Thymus (tissue), 11 donors: ENCODE data around the gene ITSN2. TPM values are rescaled to one million over a fixed set of nuclear protein-coding genes. Genes with fewer than 3 reads are reported as not detected.

ENCODE experiments used
- DNase-seq, 9 donors: peaks; one replicate each; pipeline ENCODE4 v3.0.0-alpha.2; 2013; ENCODE audit warnings: low spot score in 9 of 9, low read depth in 6 of 9, missing footprints in 1 of 9
- H3K27ac ChIP-seq, 2 donors: one replicate each; pipeline ENCODE4 v1.5.1; 2013; ENCODE audit warnings: control low read depth in 1 of 2, low read depth in 1 of 2, low read length in 1 of 2, mild to moderate bottlenecking in 1 of 2, moderate library complexity in 1 of 2
- H3K27me3 ChIP-seq, 2 donors: one replicate each; pipeline ENCODE4 v1.5.1; 2013; ENCODE audit warnings: low read length in 1 of 2; ENCODE audit not compliant: control insufficient read depth in 2 of 2, insufficient read depth in 1 of 2
- H3K36me3 ChIP-seq, 2 donors: one replicate each; pipeline ENCODE4 v1.5.1; 2013; ENCODE audit warnings: low read length in 1 of 2, mild to moderate bottlenecking in 1 of 2, moderate library complexity in 1 of 2; ENCODE audit not compliant: control insufficient read depth in 2 of 2, insufficient read depth in 2 of 2
- H3K4me1 ChIP-seq, 2 donors: one replicate each; pipeline ENCODE4 v1.5.1; 2013; ENCODE audit warnings: low read length in 2 of 2; ENCODE audit not compliant: control insufficient read depth in 2 of 2, insufficient read depth in 2 of 2
- H3K4me3 ChIP-seq, 2 donors: one replicate each; pipeline ENCODE4 v1.5.1; 2013; ENCODE audit warnings: low read length in 2 of 2, control low read depth in 1 of 2, mild to moderate bottlenecking in 1 of 2
- H3K9me3 ChIP-seq, 2 donors: one replicate each; pipeline ENCODE4 v1.5.1; 2013; ENCODE audit warnings: low read length in 1 of 2, mild to moderate bottlenecking in 1 of 2; ENCODE audit not compliant: control insufficient read depth in 2 of 2, insufficient read depth in 1 of 2
- WGBS: extraction: QIAGEN DNeasy Blood & Tissue Kit; methylation state at CpG from one replicate; pipeline ENCODE4 v1.1.7; 2013; 5-methylcytosine and 5-hydroxymethylcytosine counted together
- polyA plus RNA-seq: library from polyadenylated mRNA; stranded (reverse); fragments of 200-250 nt; gene quantifications from one replicate; pipeline ENCODE4 v1.2.3, GENCODE V29; 2013
- total RNA-seq: library from RNA; stranded (reverse); fragments of 120-200 nt; gene quantifications from one replicate; pipeline ENCODE4 v1.2.4, GENCODE V29; 2013
- donor health status: healthy.

The ITSN2 gene
- total and polyA plus RNA-seq, 2 donors = 30.5 to 74.6 TPM

DNA sequence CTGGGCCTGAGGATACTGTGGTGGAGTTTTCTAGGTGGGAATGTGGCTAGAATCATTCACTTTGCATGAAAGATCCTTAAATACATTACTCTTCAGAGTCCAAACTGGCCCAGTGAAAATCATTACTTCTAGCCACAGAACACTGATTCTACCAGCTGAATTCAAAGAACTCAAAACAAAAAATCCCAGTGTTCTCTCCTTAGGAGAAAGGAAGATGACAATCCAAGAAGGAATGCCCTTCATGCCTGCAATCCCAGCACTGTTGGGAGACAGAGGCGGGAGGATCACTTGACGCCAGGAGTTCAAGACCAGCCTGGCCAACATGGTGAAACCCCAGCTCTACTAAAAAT lies 150.3 kb downstream of the ITSN2 start:
- no peak overlapping the region for H3K27ac ChIP-seq
- WGBS = 98% methylated on average over 2 of the region's 2 CpGs
- H3K4me3 ChIP-seq = no peak overlapping the region

DNA sequence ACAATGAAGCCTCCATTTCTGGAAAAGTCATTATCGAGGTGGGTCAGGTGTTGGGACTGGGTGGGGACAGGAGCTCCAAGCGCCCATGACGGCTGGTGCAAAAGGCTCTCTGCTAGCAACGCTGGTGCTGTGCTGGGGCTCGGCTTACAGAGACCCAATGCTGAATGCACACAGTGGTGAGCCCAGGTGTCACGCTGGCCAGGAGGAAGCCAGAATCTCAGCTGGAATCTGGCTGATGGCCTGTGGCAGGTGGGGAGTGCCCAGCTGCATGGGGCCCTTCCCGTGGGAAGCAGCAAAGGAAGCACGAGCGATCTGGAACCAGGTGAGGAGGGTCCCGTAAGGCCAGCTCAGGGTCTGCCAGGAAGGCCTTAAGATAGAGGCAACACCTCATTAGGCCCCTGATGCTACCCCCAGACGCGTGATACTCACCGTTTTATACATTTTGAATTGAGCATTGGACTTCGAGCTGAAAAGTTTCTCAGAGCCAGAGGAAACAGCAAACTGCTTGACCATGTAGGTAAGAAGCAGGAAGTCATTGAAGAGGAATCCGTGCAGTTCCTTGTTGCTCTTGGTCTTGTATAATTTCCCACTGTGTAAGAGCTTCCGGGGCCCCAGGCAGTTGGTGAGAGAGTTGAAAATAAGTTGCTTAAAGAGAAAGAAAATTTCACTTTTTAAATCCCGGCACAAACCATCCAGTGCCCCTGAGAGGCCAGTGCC lies 150.8 kb downstream of the ITSN2 start:
- H3K4me1 ChIP-seq = no peaks in the 10 kb centered on the region
- no peak overlapping the region for H3K27ac ChIP-seq
- peaks cover 52 to 60% of the 10 kb centered on the region in 2 donors for H3K36me3 ChIP-seq
- no peak for DNase-seq
- 94% methylated on average over 17 of the region's 17 CpGs for WGBS
- no peaks in the 10 kb centered on the region for H3K9me3 ChIP-seq
- H3K27me3 ChIP-seq = no peaks in the 10 kb centered on the region
- no peak overlapping the region for H3K4me3 ChIP-seq

More for the DNA sequence above, 150.3 kb downstream of the ITSN2 start:
- DNase-seq = no peak
- Histone ChIP-seq H3K4me1 (no peaks in the 10 kb centered on the region), H3K36me3 (peaks cover 49 to 55% of the 10 kb centered on the region in 2 donors), H3K9me3 (no peaks in the 10 kb centered on the region), H3K27me3 (no peaks in the 10 kb centered on the region)

DNA sequence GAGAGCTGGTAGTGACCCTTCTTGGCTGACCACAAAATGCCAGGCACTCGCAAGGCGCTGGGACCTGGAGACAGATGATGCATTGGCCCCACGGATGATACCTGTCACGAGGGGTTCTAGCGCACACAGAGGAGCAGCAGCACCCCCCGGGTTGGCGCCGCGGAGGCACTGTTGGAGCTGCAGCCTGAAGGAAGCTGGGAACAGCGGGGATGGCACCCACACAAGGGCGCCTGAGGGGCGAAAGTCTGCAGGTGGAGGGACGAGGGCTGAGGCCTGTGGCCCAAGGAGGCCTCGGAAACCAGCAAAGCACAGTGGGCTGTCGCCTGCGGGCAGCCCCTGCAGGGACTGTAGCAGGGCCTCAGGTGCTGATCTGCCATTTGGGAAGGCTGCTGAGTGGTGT lies 151.8 kb downstream of the ITSN2 start:
- Histone ChIP-seq H3K27ac (no peak overlapping the region), H3K4me3 (no peak overlapping the region), H3K9me3 (peaks cover 0 to 1% of the 10 kb centered on the region in 2 donors), H3K4me1 (no peaks in the 10 kb centered on the region), H3K36me3 (peaks cover 61 to 71% of the 10 kb centered on the region in 2 donors), H3K27me3 (no peaks in the 10 kb centered on the region)
- WGBS = 98% methylated on average over 16 of the region's 16 CpGs
- no peak for DNase-seq

DNA sequence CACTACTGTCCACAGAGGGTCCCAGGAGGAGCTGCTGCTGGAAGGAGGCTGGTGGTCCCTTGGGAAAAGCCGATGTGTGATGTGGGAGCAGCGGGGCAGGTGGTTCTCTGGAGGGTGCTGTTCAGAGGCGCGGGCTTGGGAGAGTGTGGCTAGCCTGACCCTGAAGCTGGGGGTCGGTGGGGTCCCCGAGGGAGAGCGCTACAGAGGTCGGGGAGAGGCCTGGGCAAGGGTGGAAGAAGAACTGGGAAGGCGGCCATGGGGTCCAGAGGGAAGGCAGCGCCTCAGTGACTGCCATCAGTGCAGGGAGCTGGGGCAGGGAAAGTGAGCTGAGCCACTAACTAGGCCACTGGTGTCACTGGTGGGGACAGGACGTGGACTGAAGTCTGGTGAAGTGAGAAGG lies 153.0 kb downstream of the ITSN2 start:
- Histone ChIP-seq H3K36me3 (peaks cover 65 to 77% of the 10 kb centered on the region in 2 donors), H3K9me3 (peaks cover 0 to 1% of the 10 kb centered on the region in 2 donors), H3K4me1 (no peaks in the 10 kb centered on the region), H3K27me3 (no peaks in the 10 kb centered on the region), H3K27ac (no peak overlapping the region), H3K4me3 (no peak overlapping the region)
- WGBS = 89% methylated on average over 11 of the region's 11 CpGs
- DNase-seq = no peak

DNA sequence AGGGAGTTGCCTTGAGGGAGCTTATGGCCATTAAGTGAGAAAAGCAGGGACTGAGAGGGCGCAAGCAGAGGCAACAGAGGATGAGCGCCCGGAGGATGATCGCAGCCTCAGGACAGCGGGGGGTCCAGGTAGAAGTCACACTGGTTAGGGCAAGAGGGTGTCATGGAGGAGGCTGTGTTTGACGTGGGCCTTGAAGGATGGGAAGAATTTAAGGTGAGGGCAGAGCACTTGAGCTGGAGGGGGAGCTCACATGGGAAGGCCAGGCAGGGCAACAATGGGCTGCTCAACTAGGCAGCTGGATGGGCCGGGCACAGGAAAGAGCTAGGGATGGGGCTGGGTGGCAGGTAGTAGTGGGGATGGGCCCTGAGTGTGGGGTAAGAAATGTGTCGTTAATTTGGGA lies 153.6 kb downstream of the ITSN2 start:
- H3K27ac ChIP-seq = no peak overlapping the region
- H3K4me1 ChIP-seq = no peaks in the 10 kb centered on the region
- H3K36me3 ChIP-seq = peaks cover 60 to 73% of the 10 kb centered on the region in 2 donors
- H3K4me3 ChIP-seq = no peak overlapping the region
- DNase-seq = no peak
- 86% methylated on average over 8 of the region's 8 CpGs for WGBS
- no peaks in the 10 kb centered on the region for H3K27me3 ChIP-seq
- peaks cover 0 to 1% of the 10 kb centered on the region in 2 donors for H3K9me3 ChIP-seq

DNA sequence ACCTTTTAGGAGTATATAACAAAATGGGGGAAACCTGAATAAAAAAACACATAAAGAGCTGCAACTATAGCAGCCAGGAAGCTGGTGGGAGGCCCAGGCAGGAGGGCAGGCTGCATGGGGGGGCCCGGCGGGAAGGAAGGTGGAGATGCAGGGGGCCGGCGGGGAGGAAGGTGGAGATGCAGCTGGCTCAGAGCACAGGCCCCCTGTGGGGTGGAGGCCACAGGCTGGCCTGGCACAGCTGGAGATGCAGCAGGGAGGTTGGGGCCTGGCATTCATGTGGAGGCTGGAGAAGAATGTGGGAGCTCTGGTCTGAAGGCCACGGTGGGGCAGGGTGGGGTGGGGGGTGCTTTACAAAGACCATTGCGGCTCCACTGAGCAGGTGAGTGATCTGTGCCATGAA lies 154.1 kb downstream of the ITSN2 start:
- Histone ChIP-seq H3K36me3 (peaks cover 56 to 71% of the 10 kb centered on the region in 2 donors), H3K4me3 (no peak overlapping the region), H3K4me1 (no peaks in the 10 kb centered on the region), H3K27ac (no peak overlapping the region), H3K9me3 (peaks cover 0 to 1% of the 10 kb centered on the region in 2 donors), H3K27me3 (no peaks in the 10 kb centered on the region)
- no peak for DNase-seq
- WGBS = 96% methylated on average over 6 of the region's 6 CpGs

DNA sequence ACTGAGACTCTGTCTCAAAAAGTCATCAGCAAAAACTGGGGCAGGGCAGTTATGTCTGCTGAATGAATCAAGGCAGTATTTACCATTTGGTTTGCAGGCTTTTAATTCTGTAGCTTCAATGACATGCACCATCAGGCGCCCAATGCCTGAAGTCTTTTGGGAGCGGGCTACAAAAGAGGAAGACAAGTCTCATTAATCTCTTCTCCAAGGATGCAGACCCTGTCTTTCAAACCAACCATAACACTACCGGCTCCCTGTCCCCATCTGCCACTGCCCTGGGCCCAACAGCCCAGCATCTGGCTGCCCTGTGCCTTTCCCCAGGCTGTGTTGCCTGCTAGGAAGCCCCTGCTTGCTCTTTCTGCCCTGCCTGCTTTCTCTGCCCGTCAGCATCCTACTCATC lies 155.2 kb downstream of the ITSN2 start:
- H3K27ac ChIP-seq = no peak overlapping the region
- no peaks in the 10 kb centered on the region for H3K27me3 ChIP-seq
- peaks cover 0 to 1% of the 10 kb centered on the region in 2 donors for H3K9me3 ChIP-seq
- WGBS = 95% methylated on average over 4 of the region's 4 CpGs
- H3K4me1 ChIP-seq = no peaks in the 10 kb centered on the region
- DNase-seq = no peak
- H3K4me3 ChIP-seq = no peak overlapping the region
- peaks cover 54 to 61% of the 10 kb centered on the region in 2 donors for H3K36me3 ChIP-seq

DNA sequence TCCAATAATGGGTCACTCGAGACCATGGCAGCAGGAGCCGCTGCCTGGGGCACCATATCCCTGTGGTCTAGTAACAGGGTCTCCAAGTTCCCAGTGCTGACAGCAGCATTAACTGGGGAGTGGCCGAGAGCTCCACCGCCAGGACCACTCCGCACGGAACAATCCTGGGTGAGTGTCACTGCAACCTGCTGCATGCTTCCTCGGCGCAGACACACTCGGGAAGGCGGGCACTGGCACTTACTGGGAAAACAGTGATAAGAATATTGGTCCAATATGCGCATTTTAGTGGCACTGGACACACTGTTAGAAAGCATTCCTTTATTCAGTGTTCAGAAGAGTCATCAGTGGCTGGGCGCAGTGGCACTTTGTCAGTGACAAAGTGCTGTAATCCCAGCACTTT lies 155.8 kb downstream of the ITSN2 start:
- Histone ChIP-seq H3K36me3 (peaks cover 53 to 56% of the 10 kb centered on the region in 2 donors), H3K27ac (no peak overlapping the region), H3K27me3 (no peaks in the 10 kb centered on the region), H3K4me1 (no peaks in the 10 kb centered on the region), H3K4me3 (no peak overlapping the region), H3K9me3 (peaks cover 0 to 1% of the 10 kb centered on the region in 2 donors)
- 97% methylated on average over 12 of the region's 12 CpGs for WGBS
- no peak for DNase-seq

DNA sequence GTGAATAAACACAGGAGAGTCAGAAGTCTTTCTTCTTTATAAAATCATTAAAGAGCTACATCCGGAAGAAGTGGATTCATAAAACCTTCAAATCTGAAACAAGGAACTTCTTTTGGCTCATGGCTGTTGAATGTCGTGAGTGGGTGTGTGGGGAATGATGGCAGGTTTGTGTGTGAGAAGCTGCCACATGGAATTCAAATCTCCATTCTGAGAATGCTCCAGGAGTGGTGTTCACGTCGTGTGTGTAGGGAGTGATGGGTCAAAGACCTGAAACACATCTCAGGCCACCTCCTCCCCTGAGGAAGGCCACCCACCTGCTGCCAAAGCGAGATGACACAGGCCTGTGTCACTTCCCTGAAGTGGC lies 156.6 kb downstream of the ITSN2 start:
- Histone ChIP-seq H3K4me1 (no peaks in the 10 kb centered on the region), H3K9me3 (peaks cover 0 to 1% of the 10 kb centered on the region in 2 donors), H3K4me3 (no peak overlapping the region), H3K27me3 (no peaks in the 10 kb centered on the region), H3K27ac (no peak overlapping the region), H3K36me3 (peaks cover 45 to 49% of the 10 kb centered on the region in 2 donors)
- WGBS = 96% methylated on average over 5 of the region's 5 CpGs
- no peak for DNase-seq
